GM20000 (cell line): ENCODE results near the gene INTS1.

Experiments
- DNase-seq: peaks from one replicate; pipeline ENCODE4 v3.0.0; 2012; ENCODE audit warnings: low spot score
- CTCF ChIP-seq: IDR thresholded peaks from 2 replicates; pipeline ENCODE4 v1.5.1; 2012; ENCODE audit warnings: mild to moderate bottlenecking, control low read depth; ENCODE audit errors: extremely low read depth, missing control alignments

The INTS1 gene

GRCh38 chr7:1441615-1442354 lies 62.4 kb downstream of the INTS1 start:
- DNase-seq: no peak
- TF ChIP-seq CTCF: no peak

GRCh38 chr7:1440620-1441019 lies 63.6 kb downstream of the INTS1 start:
- DNase-seq: no peak
- TF ChIP-seq CTCF: no peak

GRCh38 chr7:1439373-1440363 lies 64.5 kb downstream of the INTS1 start:
- no peak for TF ChIP-seq CTCF
- DNase-seq: no peak

GRCh38 chr7:1438821-1439220 lies 65.4 kb downstream of the INTS1 start:
- no peak for TF ChIP-seq CTCF
- DNase-seq: no peak

- no peak for DNase-seq
- TF ChIP-seq CTCF: no peak
Measured at GRCh38 chr7:1438208-1438607, 66.0 kb downstream of the INTS1 start.

GRCh38 chr7:1437155-1437880 lies 66.9 kb downstream of the INTS1 start:
- no peak for DNase-seq
- TF ChIP-seq CTCF: no peak

- no peak for DNase-seq
- no peak for TF ChIP-seq CTCF
Measured at GRCh38 chr7:1436608-1437007, 67.6 kb downstream of the INTS1 start.
